GM13976 (cell line): ENCODE results near the gene XRCC5.

ENCODE experiments used
- DNase-seq: peaks from one replicate; pipeline ENCODE4 v3.0.0; 2012; ENCODE audit warnings: low spot score
- in situ Hi-C: fragments of 300-500 bp; cut with MboI; formaldehyde crosslinking; loops from one replicate; pipeline ENCODE4 v1.12.0; 2022; ENCODE audit warnings: low sequenced_read_pairs, mixed read lengths, inconsistent platforms; ENCODE audit not compliant: unreplicated experiment
- TF ChIP-seq, protein P1 (sequence below): IDR thresholded peaks from 2 replicates; pipeline ENCODE4 v1.5.1; 2012; ENCODE audit warnings: borderline replicate concordance, mild to moderate bottlenecking; ENCODE audit not compliant: insufficient read depth; ENCODE audit errors: extremely low read depth, missing control alignments, control extremely low read depth

The XRCC5 gene

DNA sequence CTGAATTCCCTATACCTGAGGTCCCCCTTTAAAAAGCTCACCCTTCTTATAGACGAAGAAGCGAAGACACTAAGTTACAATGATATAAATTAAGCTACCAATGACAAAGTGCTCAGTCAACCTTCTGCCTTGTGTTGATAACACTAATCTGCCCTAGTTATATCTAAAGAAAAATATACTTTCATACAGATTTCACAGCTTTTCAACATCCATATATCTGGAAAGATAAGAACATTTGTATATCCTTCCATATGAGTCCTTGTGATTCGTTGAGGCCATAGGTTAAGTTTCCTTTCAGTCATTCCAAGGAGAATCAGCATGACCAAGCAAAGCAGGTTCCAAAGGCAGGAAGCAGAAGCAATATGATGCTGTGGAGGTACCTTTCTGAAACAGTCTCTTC, 46.8 kb downstream of the XRCC5 start:
- TF ChIP-seq, protein P1, sequence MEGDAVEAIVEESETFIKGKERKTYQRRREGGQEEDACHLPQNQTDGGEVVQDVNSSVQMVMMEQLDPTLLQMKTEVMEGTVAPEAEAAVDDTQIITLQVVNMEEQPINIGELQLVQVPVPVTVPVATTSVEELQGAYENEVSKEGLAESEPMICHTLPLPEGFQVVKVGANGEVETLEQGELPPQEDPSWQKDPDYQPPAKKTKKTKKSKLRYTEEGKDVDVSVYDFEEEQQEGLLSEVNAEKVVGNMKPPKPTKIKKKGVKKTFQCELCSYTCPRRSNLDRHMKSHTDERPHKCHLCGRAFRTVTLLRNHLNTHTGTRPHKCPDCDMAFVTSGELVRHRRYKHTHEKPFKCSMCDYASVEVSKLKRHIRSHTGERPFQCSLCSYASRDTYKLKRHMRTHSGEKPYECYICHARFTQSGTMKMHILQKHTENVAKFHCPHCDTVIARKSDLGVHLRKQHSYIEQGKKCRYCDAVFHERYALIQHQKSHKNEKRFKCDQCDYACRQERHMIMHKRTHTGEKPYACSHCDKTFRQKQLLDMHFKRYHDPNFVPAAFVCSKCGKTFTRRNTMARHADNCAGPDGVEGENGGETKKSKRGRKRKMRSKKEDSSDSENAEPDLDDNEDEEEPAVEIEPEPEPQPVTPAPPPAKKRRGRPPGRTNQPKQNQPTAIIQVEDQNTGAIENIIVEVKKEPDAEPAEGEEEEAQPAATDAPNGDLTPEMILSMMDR: no peak
- in situ Hi-C loops: no loop called here
- DNase-seq: no peak

GRCh38 chr2:216156822-216157221, 47.7 kb downstream of the XRCC5 start:
- TF ChIP-seq, protein P1: no peak
- DNase-seq: no peak
- in situ Hi-C loops: no loop called here

DNA sequence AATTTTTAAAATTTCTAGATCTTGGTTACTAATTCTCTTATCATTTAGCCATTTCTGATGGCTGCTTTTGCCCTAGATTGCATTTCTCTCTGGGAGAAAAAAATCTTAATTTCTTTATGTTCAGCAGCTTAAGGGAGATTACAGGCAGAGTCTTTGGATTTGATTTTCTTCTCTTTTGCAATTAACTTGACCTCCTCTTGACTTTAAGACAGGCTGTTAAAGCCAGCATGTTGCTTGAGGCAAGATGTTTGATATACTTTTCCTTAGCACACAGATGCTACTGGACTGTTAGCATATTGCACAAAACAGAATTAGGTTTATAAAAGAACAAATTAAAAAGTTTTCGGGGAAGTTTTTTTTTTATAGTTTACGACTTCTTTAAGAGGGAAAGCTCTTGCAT, 50.0 kb downstream of the XRCC5 start:
- DNase-seq: no peak
- TF ChIP-seq, protein P1: no peak
- in situ Hi-C loops: no loop called here

DNA sequence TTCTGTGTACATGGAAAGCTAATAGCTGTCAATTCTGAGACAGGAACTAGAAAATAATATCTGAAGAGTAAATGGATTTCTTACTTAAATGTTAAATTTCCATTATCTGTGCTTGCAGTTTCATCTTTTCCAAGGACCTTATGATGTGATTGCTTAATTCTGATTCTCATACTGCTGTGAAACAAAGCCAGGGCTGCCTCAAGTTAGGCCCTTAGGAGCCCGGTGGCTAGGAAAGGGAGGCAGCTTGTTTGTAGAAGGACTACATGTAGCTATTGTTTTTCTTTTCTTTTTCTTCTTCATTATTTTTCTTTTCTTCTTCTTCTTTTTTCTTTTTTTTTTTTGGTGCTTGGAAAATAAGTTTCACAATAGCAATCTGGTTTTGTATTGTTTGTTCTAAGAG, 50.5 kb downstream of the XRCC5 start:
- no peak for DNase-seq
- in situ Hi-C loops: no loop called here
- TF ChIP-seq, protein P1: no peak

DNA sequence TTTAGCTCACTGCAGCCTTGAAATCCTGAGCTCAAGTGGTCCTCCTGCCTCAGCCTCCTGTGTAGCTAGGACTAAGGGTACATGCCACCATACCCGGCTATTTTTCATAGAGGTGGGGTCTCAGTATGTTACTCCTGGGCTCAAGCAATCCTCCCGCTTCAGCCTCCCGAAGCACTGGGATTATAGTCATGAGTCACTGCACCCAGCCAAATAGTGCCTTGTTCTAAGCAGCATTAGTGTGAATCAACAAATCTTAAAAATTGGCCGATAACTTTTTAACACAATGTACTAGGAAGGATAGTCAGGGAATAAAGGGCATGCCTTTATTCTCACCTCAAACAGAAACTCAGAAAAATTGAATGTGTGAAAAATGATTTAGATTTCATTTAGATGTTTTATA, 51.6 kb downstream of the XRCC5 start:
- TF ChIP-seq, protein P1: no peak
- in situ Hi-C loops: no loop called here
- no peak for DNase-seq

DNA sequence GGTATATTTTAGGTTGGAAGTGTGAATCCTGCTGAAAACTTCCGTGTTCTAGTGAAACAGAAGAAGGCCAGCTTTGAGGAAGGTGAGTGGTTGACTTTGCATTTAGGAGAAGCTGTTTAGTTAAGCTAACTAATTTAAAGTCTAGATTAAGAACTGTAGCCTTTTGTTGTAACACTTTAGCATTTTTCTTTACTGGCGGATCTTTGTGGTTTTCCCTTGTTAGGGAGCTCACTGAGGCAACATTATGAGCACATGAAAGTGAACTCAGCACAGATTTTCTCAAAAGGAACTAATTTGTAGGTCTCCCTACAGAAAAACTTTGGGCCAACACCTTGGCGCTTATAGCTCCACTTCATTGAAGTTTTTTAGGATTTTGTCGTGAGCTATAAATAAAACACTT, 52.8 kb downstream of the XRCC5 start:
- DNase-seq: no peak
- TF ChIP-seq, protein P1: no peak
- in situ Hi-C loops: no loop called here

DNA sequence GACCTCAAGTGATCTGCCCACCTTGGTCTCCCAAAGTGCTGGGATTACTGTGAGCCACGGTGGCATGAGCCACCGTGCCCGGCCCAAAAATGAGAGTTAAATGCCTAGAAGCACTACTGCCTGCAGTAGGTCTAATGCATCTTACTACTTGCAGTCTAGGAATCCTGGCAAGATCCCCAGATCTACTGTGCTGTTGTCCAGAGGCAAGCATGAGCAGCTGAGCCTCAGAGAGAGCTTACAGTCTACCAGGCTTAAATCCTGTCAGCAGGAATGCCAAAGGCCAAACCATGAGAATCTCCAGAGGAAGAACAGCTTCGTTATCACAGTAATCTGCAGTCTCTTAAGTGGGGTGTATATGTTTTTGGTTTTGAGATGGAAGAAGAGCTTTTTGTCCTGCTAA, 54.4 kb downstream of the XRCC5 start:
- TF ChIP-seq, protein P1: no peak
- DNase-seq: no peak
- in situ Hi-C loops: no loop called here
